Peyer's patch (tissue), 4 donors: ENCODE results near the gene HOXD12.

Source experiments
- POLR2A ChIP-seq, 2 donors: fragments of 450-650 bp; IDR thresholded peaks; one replicate each; pipeline ENCODE4 v1.5.1; 2017; ENCODE audit warnings: antibody characterized with exemption in 2 of 2, mild to moderate bottlenecking in 2 of 2, moderate library complexity in 2 of 2
- TF ChIP-seq, protein P1 (sequence below), 6 experiments: fragments of 450-650 bp in 4 of 6; fragments of 200-600 bp in 2 of 6; sonication (generic) in 1 of 6; IDR thresholded peaks; one replicate each; pipeline ENCODE4 v1.5.1; 2017 to 2019; ENCODE audit warnings: antibody characterized with exemption in 6 of 6, mild to moderate bottlenecking in 3 of 6, moderate library complexity in 1 of 6

DNA sequence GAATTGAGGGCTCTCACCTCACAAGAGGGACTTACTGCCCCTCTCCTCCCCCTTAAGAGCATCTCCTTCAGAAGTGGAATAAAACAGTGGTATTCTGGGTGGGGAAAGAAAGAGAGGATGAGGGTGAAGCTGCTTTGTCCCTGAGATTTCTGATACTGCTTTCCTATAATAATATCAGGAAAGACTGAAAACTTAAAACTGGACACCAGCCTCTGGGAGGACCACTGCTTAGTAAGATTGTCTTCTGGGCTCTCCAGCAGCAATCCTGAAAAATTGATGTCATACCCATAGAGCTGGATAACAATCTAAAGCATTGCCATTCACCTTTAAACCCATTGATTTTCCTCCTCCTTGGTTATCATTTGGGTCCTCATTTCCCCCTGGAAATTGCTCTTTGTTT lies 47.0 kb downstream of the HOXD12 start:
- TF ChIP-seq, protein P1, sequence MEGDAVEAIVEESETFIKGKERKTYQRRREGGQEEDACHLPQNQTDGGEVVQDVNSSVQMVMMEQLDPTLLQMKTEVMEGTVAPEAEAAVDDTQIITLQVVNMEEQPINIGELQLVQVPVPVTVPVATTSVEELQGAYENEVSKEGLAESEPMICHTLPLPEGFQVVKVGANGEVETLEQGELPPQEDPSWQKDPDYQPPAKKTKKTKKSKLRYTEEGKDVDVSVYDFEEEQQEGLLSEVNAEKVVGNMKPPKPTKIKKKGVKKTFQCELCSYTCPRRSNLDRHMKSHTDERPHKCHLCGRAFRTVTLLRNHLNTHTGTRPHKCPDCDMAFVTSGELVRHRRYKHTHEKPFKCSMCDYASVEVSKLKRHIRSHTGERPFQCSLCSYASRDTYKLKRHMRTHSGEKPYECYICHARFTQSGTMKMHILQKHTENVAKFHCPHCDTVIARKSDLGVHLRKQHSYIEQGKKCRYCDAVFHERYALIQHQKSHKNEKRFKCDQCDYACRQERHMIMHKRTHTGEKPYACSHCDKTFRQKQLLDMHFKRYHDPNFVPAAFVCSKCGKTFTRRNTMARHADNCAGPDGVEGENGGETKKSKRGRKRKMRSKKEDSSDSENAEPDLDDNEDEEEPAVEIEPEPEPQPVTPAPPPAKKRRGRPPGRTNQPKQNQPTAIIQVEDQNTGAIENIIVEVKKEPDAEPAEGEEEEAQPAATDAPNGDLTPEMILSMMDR (IDR thresholded peaks at IDR 0.05), result no peak
- no peak for TF ChIP-seq POLR2A (IDR thresholded peaks at IDR 0.05)
